Nucleus accumbens (tissue), 56 donors: Measurements from ENCODE around the gene NTRK3.

Source experiments
- DNase-seq, 56 donors: peaks; one replicate each; lab custom pipeline; 2025; lab: John Stamatoyannopoulos, UW

Gene NTRK3

GRCh38 chr15:88233921-88234320 is 22.6 kb downstream of the NTRK3 start:
- DNase-seq = no peak

- DNase-seq = no peak
Observed at GRCh38 chr15:88232771-88233201, 23.8 kb downstream of the NTRK3 start.

- DNase-seq = no peak
Observed at GRCh38 chr15:88231909-88232644, 24.5 kb downstream of the NTRK3 start.

- DNase-seq = no peak
Observed at GRCh38 chr15:88230823-88231222, 25.7 kb downstream of the NTRK3 start.

- DNase-seq = no peak
Observed at GRCh38 chr15:88225461-88225860, 31.1 kb downstream of the NTRK3 start.

GRCh38 chr15:88223084-88223483 is 33.5 kb downstream of the NTRK3 start:
- DNase-seq = peak in 1 of 56 donors; percentile 11

GRCh38 chr15:88221836-88222235 is 34.7 kb downstream of the NTRK3 start:
- no peak for DNase-seq

- peak in 6 of 56 donors; percentile 8 to 53 (median 18) for DNase-seq
Observed at GRCh38 chr15:88220443-88221335, 35.9 kb downstream of the NTRK3 start.

GRCh38 chr15:88219623-88220022 is 36.9 kb downstream of the NTRK3 start:
- peak in 1 of 56 donors; percentile 7 for DNase-seq

GRCh38 chr15:88218557-88219221 is 37.9 kb downstream of the NTRK3 start:
- peak in 30 of 56 donors; percentile 12 to 69 (median 25) for DNase-seq

- DNase-seq = peak in 13 of 56 donors; percentile 11 to 62 (median 27)
Observed at GRCh38 chr15:88215066-88215648, 41.4 kb downstream of the NTRK3 start.

- DNase-seq = no peak
Observed at GRCh38 chr15:88209111-88209510, 47.4 kb downstream of the NTRK3 start.

- DNase-seq = peak in 7 of 56 donors; percentile 15 to 54 (median 32)
Observed at GRCh38 chr15:88208396-88208795, 48.1 kb downstream of the NTRK3 start.

- DNase-seq = no peak
Observed at GRCh38 chr15:88207565-88207964, 49.0 kb downstream of the NTRK3 start.

GRCh38 chr15:88204584-88204983 is 52.0 kb downstream of the NTRK3 start:
- DNase-seq = no peak

GRCh38 chr15:88202231-88202630 is 54.3 kb downstream of the NTRK3 start:
- peak in 3 of 56 donors; percentile 9 to 28 (median 17) for DNase-seq

GRCh38 chr15:88201207-88201606 is 55.3 kb downstream of the NTRK3 start:
- DNase-seq = no peak

GRCh38 chr15:88196961-88197360 is 59.6 kb downstream of the NTRK3 start:
- DNase-seq = no peak

GRCh38 chr15:88194162-88194561 is 62.4 kb downstream of the NTRK3 start:
- no peak for DNase-seq

- DNase-seq = no peak
Observed at GRCh38 chr15:88193415-88193814, 63.1 kb downstream of the NTRK3 start.

- DNase-seq = no peak
Observed at GRCh38 chr15:88191812-88192165, 64.8 kb downstream of the NTRK3 start.
